ENCODE measurements around the gene TRAPPC12. TPM values are rescaled to one million over a fixed set of nuclear protein-coding genes. Genes with fewer than 3 reads are reported as not detected.
"Not testable (repeated sequence)": the region's sequence is repeated elsewhere in the genome, so short reads cannot be mapped to it uniquely, and the experiment has no call there.

Gene TRAPPC12
- total RNA-seq, 1 experiment from 2014 or later: 77.0 TPM

DNA sequence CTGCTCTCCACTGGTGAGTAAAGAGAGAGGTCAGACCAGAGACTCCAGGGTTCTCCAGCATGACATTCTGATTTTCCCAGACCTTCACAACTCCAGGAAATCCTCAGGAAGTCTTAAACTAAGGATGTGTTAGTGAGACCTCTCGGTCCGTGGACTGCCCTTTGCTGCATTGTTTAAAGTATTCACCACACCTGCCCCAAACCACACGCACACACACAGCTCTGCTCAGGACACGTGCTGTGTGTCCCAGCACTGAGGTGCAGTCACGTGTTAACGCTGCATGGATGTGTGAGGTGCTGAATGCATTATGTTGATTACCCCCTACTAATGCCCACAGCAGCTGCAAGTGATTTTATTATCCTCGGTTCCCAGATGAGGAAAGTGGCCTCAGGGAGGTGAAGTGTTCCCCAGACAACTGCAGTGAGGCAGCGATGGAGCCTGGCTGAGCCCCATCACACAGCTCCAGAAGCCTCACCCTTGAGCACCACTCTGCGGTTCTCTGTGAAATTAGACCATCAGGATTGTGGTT lies 68.4 kb downstream of the TRAPPC12 start:
- Mint-ChIP-seq H3K9me3 (ENCODE audit: low read depth, unreplicated experiment) (no peaks in the 10 kb centered on the region), H3K36me3 (ENCODE audit: insufficient read depth, unreplicated experiment) (peaks cover 20% of the 10 kb centered on the region), H3K27me3 (ENCODE audit: unreplicated experiment) (no peaks in the 10 kb centered on the region), H3K4me3 (ENCODE audit: low read depth, unreplicated experiment) (no peak overlapping the region), H3K27ac (ENCODE audit: unreplicated experiment) (no peak overlapping the region), H3K4me1 (ENCODE audit: low read depth, unreplicated experiment) (no peaks in the 10 kb centered on the region)
- TF ChIP-seq, protein P1, sequence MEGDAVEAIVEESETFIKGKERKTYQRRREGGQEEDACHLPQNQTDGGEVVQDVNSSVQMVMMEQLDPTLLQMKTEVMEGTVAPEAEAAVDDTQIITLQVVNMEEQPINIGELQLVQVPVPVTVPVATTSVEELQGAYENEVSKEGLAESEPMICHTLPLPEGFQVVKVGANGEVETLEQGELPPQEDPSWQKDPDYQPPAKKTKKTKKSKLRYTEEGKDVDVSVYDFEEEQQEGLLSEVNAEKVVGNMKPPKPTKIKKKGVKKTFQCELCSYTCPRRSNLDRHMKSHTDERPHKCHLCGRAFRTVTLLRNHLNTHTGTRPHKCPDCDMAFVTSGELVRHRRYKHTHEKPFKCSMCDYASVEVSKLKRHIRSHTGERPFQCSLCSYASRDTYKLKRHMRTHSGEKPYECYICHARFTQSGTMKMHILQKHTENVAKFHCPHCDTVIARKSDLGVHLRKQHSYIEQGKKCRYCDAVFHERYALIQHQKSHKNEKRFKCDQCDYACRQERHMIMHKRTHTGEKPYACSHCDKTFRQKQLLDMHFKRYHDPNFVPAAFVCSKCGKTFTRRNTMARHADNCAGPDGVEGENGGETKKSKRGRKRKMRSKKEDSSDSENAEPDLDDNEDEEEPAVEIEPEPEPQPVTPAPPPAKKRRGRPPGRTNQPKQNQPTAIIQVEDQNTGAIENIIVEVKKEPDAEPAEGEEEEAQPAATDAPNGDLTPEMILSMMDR (IDR thresholded peaks at IDR 0.05; ENCODE audit: unreplicated experiment): no peak
- CTCF ChIA-PET: no interaction called here
- no peak for DNase-seq
- BruUV-seq (replicated peaks): no TSS peak
- intact Hi-C loops (cut with micrococcal nuclease; ENCODE audit: unreplicated experiment): no loop called here

DNA sequence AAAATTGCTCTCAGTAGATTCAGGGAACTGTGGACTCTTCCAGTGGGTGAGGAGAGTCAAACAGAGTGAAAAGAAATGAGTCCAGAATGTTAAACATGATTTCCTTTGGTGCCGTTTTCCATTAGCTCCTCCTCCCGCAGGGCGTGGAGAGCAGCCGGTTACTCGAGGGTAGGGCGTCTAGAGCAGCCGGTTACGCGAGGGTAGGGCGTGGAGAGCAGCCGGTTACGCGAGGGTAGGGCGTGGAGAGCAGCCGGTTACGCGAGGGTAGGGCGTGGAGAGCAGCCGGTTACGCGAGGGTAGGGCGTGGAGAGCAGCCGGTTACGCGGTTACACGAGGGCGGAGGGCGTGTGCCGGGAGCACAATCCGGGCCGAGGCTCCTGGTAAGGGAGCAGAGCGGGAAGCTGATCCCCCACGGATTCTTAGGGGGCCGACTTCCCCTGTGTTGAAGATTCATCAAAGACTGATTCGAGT lies 69.0 kb downstream of the TRAPPC12 start:
- H3K4me1 Mint-ChIP-seq (ENCODE audit: low read depth, unreplicated experiment); H3K27ac Mint-ChIP-seq (ENCODE audit: unreplicated experiment): not testable (repeated sequence)

DNA sequence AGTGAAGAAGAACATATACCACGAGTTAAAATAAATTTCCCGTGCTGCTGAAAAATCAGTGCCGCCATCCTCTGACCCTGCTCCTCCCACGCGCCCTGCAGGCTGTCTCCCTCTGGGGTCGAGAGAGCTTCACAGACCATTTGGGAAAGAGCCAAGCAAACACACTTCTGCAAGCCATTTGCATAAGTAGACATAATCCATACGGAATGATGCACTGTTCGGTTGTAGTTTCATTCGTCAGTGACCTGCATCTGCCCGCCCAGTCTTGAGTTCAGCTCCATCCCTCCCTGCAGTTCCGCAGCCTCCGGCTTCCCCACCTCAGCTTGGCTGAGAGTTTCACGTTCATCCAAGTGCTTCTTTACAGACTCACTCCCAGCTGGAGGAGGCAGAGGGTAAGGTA lies 69.6 kb downstream of the TRAPPC12 start:
- DNase-seq: no peak
- Mint-ChIP-seq H3K9me3 (ENCODE audit: low read depth, unreplicated experiment) (no peaks in the 10 kb centered on the region), H3K4me3 (ENCODE audit: low read depth, unreplicated experiment) (no peak overlapping the region), H3K27ac (ENCODE audit: unreplicated experiment) (no peak overlapping the region), H3K4me1 (ENCODE audit: low read depth, unreplicated experiment) (no peaks in the 10 kb centered on the region), H3K27me3 (ENCODE audit: unreplicated experiment) (no peaks in the 10 kb centered on the region), H3K36me3 (ENCODE audit: insufficient read depth, unreplicated experiment) (peaks cover 17% of the 10 kb centered on the region)
- TF ChIP-seq, protein P1 (IDR thresholded peaks at IDR 0.05; ENCODE audit: unreplicated experiment): no peak
- intact Hi-C loops (cut with micrococcal nuclease; ENCODE audit: unreplicated experiment): no loop called here
- CTCF ChIA-PET: no interaction called here
- no TSS peak for BruUV-seq (replicated peaks)

More for the DNA sequence above, 69.0 kb downstream of the TRAPPC12 start:
- H3K4me3 Mint-ChIP-seq (ENCODE audit: low read depth, unreplicated experiment); BruUV-seq (replicated peaks); intact Hi-C loops (cut with micrococcal nuclease; ENCODE audit: unreplicated experiment); H3K27me3 Mint-ChIP-seq (ENCODE audit: unreplicated experiment); H3K9me3 Mint-ChIP-seq (ENCODE audit: low read depth, unreplicated experiment); DNase-seq; CTCF ChIA-PET: not testable (repeated sequence)
- H3K36me3 Mint-ChIP-seq (ENCODE audit: insufficient read depth, unreplicated experiment): peaks cover 20% of the 10 kb centered on the region

DNA sequence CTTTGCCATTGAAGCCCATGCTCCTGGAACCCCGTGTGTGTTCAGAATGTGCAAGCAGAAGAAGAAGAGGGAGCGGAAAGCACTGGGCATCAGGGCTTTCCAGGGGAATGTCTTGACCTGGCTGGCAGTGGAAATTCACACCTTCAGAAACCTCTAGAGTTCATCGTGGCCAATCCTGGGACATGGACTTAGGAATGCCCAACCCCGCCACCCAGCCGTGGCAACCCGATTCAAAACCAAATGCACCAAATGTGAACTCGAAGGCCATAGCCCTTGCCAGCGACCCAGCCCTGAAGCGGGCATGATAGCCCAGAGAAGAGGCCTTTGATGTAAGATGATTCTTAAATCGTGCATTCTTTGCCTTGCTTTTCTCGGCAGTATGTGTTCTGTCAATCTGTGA lies 70.4 kb downstream of the TRAPPC12 start:
- no peak for DNase-seq
- intact Hi-C loops (cut with micrococcal nuclease; ENCODE audit: unreplicated experiment): no loop called here
- H3K9me3 Mint-ChIP-seq (ENCODE audit: low read depth, unreplicated experiment): no peaks in the 10 kb centered on the region
- no peaks in the 10 kb centered on the region for H3K4me1 Mint-ChIP-seq (ENCODE audit: low read depth, unreplicated experiment)
- CTCF ChIA-PET: no interaction called here
- BruUV-seq (replicated peaks): no TSS peak
- TF ChIP-seq, protein P1 (IDR thresholded peaks at IDR 0.05; ENCODE audit: unreplicated experiment): no peak
- no peak overlapping the region for H3K4me3 Mint-ChIP-seq (ENCODE audit: low read depth, unreplicated experiment)
- no peaks in the 10 kb centered on the region for H3K27me3 Mint-ChIP-seq (ENCODE audit: unreplicated experiment)
- H3K36me3 Mint-ChIP-seq (ENCODE audit: insufficient read depth, unreplicated experiment): peaks cover 17% of the 10 kb centered on the region
- H3K27ac Mint-ChIP-seq (ENCODE audit: unreplicated experiment): no peak overlapping the region

DNA sequence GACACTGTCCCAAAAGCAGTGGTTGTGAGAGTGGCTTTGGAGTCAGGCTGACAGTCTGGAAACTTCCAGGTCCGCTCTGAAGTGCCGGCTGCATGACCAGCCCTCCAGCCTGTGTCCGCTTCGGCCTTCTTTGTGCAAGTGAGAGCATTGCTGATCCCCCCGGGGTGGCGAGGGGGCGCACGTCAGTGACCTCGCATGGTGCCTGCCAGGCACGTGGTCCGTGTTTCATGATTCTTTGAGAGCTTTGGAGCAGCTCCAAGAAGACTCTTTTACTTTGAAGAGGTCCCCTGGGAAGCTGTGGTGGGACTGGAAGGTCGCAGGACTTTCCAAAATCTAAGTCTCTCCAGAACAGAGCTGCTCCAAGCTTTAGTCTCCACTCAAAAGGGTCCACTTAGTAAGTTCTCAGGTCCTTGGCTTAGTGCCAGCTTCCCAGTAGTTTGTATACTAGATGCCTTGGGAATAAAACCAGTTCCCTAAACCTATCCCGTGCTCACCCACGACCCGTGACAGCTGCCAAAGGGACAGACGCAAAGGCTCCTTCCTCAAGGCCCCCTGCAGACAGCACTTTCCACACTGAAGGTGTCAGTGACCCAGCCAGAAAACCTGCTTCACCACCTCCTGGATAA lies 71.0 kb downstream of the TRAPPC12 start:
- Mint-ChIP-seq H3K4me3 (ENCODE audit: low read depth, unreplicated experiment) (no peak overlapping the region), H3K27ac (ENCODE audit: unreplicated experiment) (no peak overlapping the region), H3K27me3 (ENCODE audit: unreplicated experiment) (no peaks in the 10 kb centered on the region), H3K36me3 (ENCODE audit: insufficient read depth, unreplicated experiment) (peaks cover 13% of the 10 kb centered on the region), H3K4me1 (ENCODE audit: low read depth, unreplicated experiment) (no peaks in the 10 kb centered on the region), H3K9me3 (ENCODE audit: low read depth, unreplicated experiment) (no peaks in the 10 kb centered on the region)
- CTCF ChIA-PET: no interaction called here
- intact Hi-C loops (cut with micrococcal nuclease; ENCODE audit: unreplicated experiment): no loop called here
- BruUV-seq (replicated peaks): no TSS peak
- DNase-seq: no peak
- TF ChIP-seq, protein P1 (IDR thresholded peaks at IDR 0.05; ENCODE audit: unreplicated experiment): no peak
